Retina (tissue), 1 donor: ENCODE data around the gene OLR1.
A peak's percentile ranks its signal among the peaks of the same experiment; 100 is the strongest.

Experiments
- DNase-seq: peaks from one replicate; pipeline ENCODE4 v3.0.0-alpha.2; 2016

The OLR1 gene

DNA sequence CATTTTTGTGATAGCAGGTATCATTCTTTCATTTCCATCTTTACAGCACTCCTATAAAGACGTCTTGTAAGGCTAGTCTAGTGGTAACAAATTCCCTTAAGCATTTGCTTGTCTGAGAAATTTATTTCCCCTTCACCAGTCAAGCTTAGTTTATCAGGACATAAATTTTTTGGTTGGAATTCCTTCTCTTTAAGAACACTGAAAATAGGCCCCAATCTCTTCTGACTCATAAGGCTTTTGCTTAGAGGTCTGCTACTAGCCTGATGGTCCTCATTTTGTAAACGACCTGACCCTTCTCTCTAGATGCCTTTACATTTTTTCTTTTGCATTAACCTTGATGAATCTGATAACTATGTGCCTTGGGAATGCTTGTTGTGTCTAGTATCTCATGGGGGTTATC, 20.3 kb downstream of the OLR1 start:
- no peak for DNase-seq

DNA sequence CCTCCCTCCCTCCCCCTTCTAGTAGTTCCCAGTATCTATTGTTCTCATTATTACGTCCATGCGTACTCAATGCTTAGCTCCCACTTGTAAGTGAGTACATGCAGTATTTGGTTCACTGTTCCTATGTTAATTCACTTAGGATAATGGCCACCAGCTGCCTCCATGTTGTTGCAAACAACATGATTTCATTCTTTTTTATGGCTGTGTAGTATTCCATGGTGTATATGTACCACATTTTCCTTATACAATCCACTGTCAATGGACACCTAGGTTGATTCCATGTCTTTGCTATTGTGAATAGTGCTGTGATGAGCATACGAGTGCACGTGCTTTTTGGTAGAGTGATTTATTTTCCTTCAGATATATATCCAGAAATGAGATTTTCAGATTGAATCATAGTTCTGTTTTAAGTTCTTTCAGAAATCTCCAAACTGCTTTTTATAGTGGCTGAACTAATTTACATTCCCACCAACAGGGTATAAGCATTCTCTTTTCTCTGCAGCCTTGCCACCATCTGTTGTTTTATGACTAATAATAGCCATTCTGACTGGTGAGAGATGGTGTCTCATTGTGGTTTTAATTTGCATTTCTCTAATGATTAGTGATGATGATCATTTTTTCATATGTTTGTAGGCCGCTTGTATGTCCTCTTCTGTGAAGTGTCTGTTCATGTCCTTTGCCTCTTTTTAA, 24.1 kb downstream of the OLR1 start:
- DNase-seq = no peak

- DNase-seq = no peak
Observed at GRCh38 chr12:10142976-10143589, 28.8 kb downstream of the OLR1 start.

DNA sequence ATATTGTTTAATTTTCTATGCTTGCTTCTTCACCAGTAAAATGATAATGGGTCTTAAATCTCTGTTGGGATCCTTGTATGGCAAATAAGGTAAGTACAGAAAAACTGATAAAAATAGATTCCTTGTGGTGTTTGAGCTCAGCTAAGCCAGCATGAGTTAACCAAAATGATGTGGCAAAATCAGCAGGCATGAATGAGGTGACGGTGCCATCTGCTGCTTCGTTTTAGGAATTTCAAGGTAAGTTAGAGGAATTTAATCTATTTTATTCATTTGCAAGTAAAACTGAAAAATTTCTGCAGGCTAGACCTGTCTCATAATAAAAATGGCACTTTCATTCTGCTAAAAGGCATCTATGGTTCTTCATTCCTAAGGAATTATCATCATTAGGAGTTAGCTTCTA, 31.9 kb downstream of the OLR1 start:
- peak; percentile 31 for DNase-seq

DNA sequence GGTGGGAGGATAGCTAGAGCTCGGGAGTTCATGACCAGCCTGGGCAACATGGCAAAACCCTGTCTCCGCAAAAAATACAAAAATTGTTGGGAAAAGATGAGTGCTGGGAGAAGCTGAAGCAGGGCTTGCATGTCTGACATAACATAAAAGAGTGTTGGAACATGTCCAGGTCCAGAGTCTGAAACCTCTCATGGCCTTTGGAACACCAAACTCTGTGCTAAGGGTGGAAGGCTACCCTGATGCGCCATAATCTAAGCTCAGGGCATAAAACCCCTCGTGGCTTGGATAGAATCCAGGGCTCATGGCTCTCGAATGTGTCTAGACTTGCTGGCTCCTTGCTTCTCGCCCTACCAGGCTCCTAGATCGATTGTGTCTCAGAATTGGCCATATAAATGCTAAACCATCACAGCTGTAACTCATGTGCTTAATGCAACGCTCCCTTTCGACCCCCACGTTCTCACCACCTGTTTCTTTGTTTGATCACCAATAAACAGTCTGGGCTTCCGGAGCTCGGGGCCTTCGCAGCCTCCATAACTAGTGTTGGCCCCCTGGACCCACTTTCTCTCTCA, 35.2 kb downstream of the OLR1 start:
- DNase-seq = no peak

GRCh38 chr12:10135126-10135525, 36.8 kb downstream of the OLR1 start:
- DNase-seq = no peak

- no peak for DNase-seq
Observed at GRCh38 chr12:10132850-10133370, 39.0 kb downstream of the OLR1 start.

GRCh38 chr12:10131111-10131690, 40.7 kb downstream of the OLR1 start:
- DNase-seq = no peak

DNA sequence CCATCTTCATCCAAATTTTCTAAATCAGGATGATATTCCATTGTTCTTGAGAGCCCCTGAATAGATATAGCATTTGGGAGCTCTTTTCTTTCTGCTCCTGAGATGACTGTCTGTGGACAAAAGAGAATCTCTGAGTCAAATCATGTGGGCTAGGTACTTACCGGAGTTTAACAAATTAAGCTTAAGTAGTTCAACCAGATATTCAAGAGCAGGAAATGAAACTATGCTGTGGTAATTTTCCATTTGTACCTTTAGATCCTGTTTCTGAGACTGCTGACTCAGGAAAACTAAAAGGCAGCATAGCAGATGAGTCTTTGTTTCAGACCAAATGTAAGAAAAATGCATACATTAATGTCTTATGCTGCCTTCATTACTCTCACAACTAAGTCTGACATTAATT, 41.9 kb downstream of the OLR1 start, which contains the start of gene CLEC7A:
CLEC7A (minus strand) TSS at position 158 of the 400 bp plus-strand sequence; CDS start at position 41, 117 bp downstream.
- no peak for DNase-seq

- DNase-seq = no peak
Observed at GRCh38 chr12:10128687-10129086, 43.2 kb downstream of the OLR1 start.

- no peak for DNase-seq
Observed at GRCh38 chr12:10126413-10126812, 45.5 kb downstream of the OLR1 start.

DNA sequence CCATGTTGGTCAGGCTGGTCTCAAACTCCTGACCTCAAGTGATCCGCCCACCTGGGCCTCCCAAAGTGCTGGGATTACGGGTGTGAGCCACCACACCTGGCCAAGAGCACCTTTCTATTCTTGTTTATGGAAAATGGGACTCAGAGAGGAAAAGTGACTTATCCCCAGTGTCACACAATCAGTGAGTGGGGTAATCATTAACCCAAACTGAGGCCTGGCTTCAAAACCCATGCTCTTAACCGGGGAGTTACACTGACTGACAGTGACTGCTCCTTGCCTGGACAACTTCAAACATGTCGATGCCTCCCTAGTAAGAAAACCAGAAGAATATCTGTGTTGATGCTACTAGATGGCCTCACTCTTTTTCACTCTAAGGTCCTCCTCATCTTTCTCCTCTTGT, 49.2 kb downstream of the OLR1 start:
- DNase-seq = no peak

- DNase-seq = no peak
Observed at GRCh38 chr12:10121278-10121677, 50.7 kb downstream of the OLR1 start.

DNA sequence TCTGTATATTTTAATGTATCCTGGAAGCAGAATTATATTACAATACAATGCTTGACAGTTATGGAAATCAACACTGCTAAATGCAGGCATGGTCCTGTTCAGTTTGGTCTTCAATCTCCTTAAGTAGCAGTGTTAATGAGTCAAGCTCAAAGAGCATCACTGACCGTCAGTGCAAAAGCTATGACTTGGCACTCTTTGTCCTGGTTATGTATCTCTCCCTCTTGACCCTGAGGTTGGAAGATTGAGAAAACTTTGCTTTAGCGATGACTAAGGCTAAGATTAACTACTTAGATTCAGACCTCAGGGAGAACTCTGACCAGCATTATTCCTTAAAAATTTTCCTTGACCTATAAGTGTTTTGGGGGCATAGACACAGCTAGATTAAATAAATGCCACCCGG, 52.9 kb downstream of the OLR1 start:
- no peak for DNase-seq

- DNase-seq = no peak
Observed at GRCh38 chr12:10115890-10116289, 56.0 kb downstream of the OLR1 start.

GRCh38 chr12:10115311-10115710, 56.6 kb downstream of the OLR1 start:
- DNase-seq = no peak

DNA sequence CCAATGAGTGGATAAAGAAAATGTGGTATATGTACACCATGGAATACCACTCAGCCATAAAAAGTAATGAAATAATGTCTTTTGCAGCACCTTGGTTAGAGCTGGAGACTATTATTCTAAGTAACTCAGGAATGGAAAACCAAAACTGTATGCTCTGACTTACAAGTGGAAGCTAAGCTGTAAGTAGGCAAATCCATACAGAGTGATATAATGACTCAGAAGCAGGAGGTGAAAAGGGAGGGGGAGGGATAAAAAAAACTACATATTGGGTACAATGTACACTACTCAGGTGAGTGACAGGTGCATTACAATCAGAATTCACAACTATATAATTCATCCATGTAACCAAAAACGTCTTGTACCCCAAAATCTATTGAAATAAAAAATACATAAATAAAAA, 58.0 kb downstream of the OLR1 start:
- no peak for DNase-seq

- DNase-seq = no peak
Observed at GRCh38 chr12:10113075-10113474, 58.9 kb downstream of the OLR1 start.

DNA sequence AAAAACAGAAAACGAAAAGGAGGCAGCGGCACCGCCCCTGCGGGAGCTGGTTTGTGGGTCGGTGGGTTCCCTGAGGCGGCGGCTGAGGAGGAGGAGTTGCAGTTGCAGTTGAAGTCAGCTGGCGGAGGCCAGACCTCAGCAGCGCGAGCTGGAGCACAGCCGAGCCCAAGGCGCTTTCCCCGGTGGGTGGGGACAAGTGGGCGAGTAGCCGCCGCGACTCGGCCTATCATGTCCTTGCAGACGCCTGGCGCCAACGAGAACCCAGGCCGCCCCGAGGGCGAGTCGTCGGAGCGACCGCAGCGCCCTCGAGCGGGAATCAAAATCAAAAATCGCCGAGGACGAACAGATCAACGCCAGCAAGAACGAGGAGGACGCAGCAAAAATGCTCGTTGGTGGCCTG, 60.5 kb downstream of the OLR1 start:
- DNase-seq = no peak

DNA sequence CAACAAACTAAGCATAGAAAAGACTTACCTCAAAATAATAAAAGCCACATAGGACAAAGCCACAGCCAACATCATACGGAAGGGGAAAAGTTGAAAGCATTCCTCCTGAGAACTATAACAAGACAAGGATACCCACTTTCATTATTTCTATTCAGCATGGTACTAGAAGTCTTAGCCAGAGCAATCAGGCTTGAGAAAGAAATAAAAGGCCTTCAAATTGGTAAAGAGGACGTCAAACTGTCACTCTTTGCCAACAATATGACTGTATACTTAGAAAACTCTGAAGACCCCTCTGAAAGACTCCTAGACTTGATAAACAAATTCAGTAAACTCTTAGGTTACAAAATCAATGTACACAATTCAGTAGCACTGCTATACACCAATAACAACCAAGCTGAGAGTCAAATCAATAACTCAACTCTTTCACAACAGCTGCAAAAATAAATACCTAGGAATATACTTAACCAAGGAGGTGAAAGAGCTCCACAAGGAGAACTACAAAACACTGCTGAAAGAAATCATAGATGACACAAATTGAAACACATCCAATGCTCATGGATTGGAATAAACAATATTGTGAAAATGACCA, 61.6 kb downstream of the OLR1 start:
- no peak for DNase-seq
